ENCODE measurements around the gene CLTC.

Gene CLTC

GRCh38 chr17:59688496-59688895 lies 68.8 kb downstream of the CLTC start:
- no peaks in the 10 kb centered on the region for H3K9me3 ChIP-seq (ENCODE audit: control insufficient read depth, low read length)
- no peaks in the 10 kb centered on the region for H3K79me2 ChIP-seq
- H3K4me1 ChIP-seq: no peaks in the 10 kb centered on the region
- no peak overlapping the region for H3K27ac ChIP-seq
- no peaks in the 10 kb centered on the region for H3K36me3 ChIP-seq (ENCODE audit: control insufficient read depth, insufficient read depth, low read length)
- H2AFZ ChIP-seq: no peak overlapping the region
- no peaks in the 10 kb centered on the region for H3K27me3 ChIP-seq (ENCODE audit: control insufficient read depth, insufficient read depth, low read length)
- no peak overlapping the region for H3K9ac ChIP-seq
- H3K4me2 ChIP-seq (ENCODE audit: low read length): no peak overlapping the region
- no peak for TF ChIP-seq CTCF (IDR thresholded peaks at IDR 0.05)
- no peak overlapping the region for H3K4me3 ChIP-seq (ENCODE audit: low read depth, low read length)

DNA sequence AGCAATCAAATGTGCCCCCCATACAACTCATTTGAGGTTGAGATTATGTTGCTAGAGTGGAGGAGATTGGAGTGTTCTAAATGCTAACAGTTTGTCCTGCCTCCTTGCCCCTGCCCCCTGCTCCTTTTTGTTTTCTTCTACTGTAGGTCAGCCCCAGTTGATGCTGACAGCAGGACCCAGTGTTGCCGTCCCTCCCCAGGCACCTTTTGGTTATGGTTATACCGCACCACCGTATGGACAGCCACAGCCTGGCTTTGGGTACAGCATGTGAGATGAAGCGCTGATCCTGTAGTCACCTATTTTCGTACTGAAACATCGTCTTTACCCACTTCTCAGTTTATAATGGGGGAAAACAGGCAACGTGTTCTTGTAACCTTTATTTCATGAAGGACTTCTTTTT lies 73.9 kb downstream of the CLTC start:
- Histone ChIP-seq H3K9me3 (ENCODE audit: control insufficient read depth, low read length) (no peaks in the 10 kb centered on the region), H2AFZ (no peak overlapping the region)
- no peak for TF ChIP-seq CTCF (IDR thresholded peaks at IDR 0.05)

GRCh38 chr17:59694344-59694743 lies 74.6 kb downstream of the CLTC start:
- Histone ChIP-seq H3K9ac (no peak overlapping the region), H3K4me1 (no peaks in the 10 kb centered on the region), H3K4me2 (ENCODE audit: low read length) (no peak overlapping the region), H3K27ac (no peak overlapping the region), H3K36me3 (ENCODE audit: control insufficient read depth, insufficient read depth, low read length) (no peaks in the 10 kb centered on the region), H3K9me3 (ENCODE audit: control insufficient read depth, low read length) (no peaks in the 10 kb centered on the region), H3K27me3 (ENCODE audit: control insufficient read depth, insufficient read depth, low read length) (no peaks in the 10 kb centered on the region), H3K4me3 (ENCODE audit: low read depth, low read length) (no peak overlapping the region), H2AFZ (no peak overlapping the region), H3K79me2 (peaks cover 5% of the 10 kb centered on the region)
- no peak for TF ChIP-seq CTCF (IDR thresholded peaks at IDR 0.05)

More for the DNA sequence above, 73.9 kb downstream of the CLTC start:
- Histone ChIP-seq H3K36me3 (ENCODE audit: control insufficient read depth, insufficient read depth, low read length) (no peaks in the 10 kb centered on the region), H3K9ac (no peak overlapping the region), H3K4me2 (ENCODE audit: low read length) (no peak overlapping the region), H3K27ac (no peak overlapping the region), H3K27me3 (ENCODE audit: control insufficient read depth, insufficient read depth, low read length) (no peaks in the 10 kb centered on the region), H3K79me2 (peaks cover under 1% of the 10 kb centered on the region), H3K4me1 (no peaks in the 10 kb centered on the region), H3K4me3 (ENCODE audit: low read depth, low read length) (no peak overlapping the region)

- Histone ChIP-seq H3K36me3 (ENCODE audit: control insufficient read depth, insufficient read depth, low read length) (no peaks in the 10 kb centered on the region), H3K4me2 (ENCODE audit: low read length) (no peak overlapping the region), H3K27me3 (ENCODE audit: control insufficient read depth, insufficient read depth, low read length) (no peaks in the 10 kb centered on the region), H3K79me2 (peaks cover 5% of the 10 kb centered on the region), H3K9ac (no peak overlapping the region), H3K4me1 (no peaks in the 10 kb centered on the region), H3K9me3 (ENCODE audit: control insufficient read depth, low read length) (no peaks in the 10 kb centered on the region), H2AFZ (no peak overlapping the region), H3K4me3 (ENCODE audit: low read depth, low read length) (no peak overlapping the region), H3K27ac (no peak overlapping the region)
- TF ChIP-seq CTCF (IDR thresholded peaks at IDR 0.05): no peak
Measured at GRCh38 chr17:59695945-59696681, 76.4 kb downstream of the CLTC start.

- Histone ChIP-seq H3K4me3 (ENCODE audit: low read depth, low read length) (no peak overlapping the region), H2AFZ (no peak overlapping the region), H3K9ac (no peak overlapping the region), H3K79me2 (peaks cover 5% of the 10 kb centered on the region), H3K27ac (no peak overlapping the region), H3K4me2 (ENCODE audit: low read length) (no peak overlapping the region), H3K36me3 (ENCODE audit: control insufficient read depth, insufficient read depth, low read length) (no peaks in the 10 kb centered on the region), H3K9me3 (ENCODE audit: control insufficient read depth, low read length) (no peaks in the 10 kb centered on the region), H3K4me1 (no peaks in the 10 kb centered on the region), H3K27me3 (ENCODE audit: control insufficient read depth, insufficient read depth, low read length) (no peaks in the 10 kb centered on the region)
- TF ChIP-seq CTCF (IDR thresholded peaks at IDR 0.05): no peak
Measured at GRCh38 chr17:59696682-59697277, 77.1 kb downstream of the CLTC start.

Measured in parathyroid adenoma (tissue), 2 donors.